K562 (cell line): ENCODE results near the gene CCNY. TPM values are rescaled to one million over a fixed set of nuclear protein-coding genes. Genes with fewer than 3 reads are reported as not detected.
A peak's percentile ranks its signal among the peaks of the same experiment; 100 is the strongest.

ENCODE experiments used
- BCL6 ChIP-seq: fragments of 250-450 bp; sonication (Bioruptor Pico); IDR thresholded peaks from 2 replicates; pipeline ENCODE4 v1.4.0; 2020
- CHD1 ChIP-seq: fragments of 200-600 bp; sonication (generic); IDR thresholded peaks from one replicate; pipeline ENCODE4 v1.6.1; 2012; ENCODE audit warnings: mild to moderate bottlenecking, moderate library complexity, low read length, inconsistent platforms
- KLF6 ChIP-seq: fragments of 250-450 bp; sonication (Bioruptor Pico); IDR thresholded peaks from 2 replicates; pipeline ENCODE4 v1.4.0; 2020; ENCODE audit warnings: mild to moderate bottlenecking, moderate library complexity, borderline replicate concordance
- LEF1 ChIP-seq: fragments of 450-650 bp; IDR thresholded peaks from 2 replicates; pipeline ENCODE4 v1.6.1; 2016; ENCODE audit warnings: mild to moderate bottlenecking
- NFE2 ChIP-seq: IDR thresholded peaks from 2 replicates; pipeline ENCODE4 v1.6.1; 2014; ENCODE audit warnings: antibody characterized with exemption, low read depth
- PHTF2 ChIP-seq: fragments of 250-450 bp; sonication (Bioruptor Pico); IDR thresholded peaks from 2 replicates; pipeline ENCODE4 v1.5.0; 2021; ENCODE audit warnings: mild to moderate bottlenecking
- PYGO2 ChIP-seq: fragments of 450-650 bp; IDR thresholded peaks from 2 replicates; pipeline ENCODE4 v1.6.1; 2016; ENCODE audit warnings: mild to moderate bottlenecking, missing genetic modification characterization, moderate library complexity, missing compliant biosample characterization
- SAP30 ChIP-seq: fragments of 200-600 bp; sonication (generic); IDR thresholded peaks from 2 replicates; pipeline ENCODE4 v1.6.1; 2012; ENCODE audit warnings: borderline replicate concordance, low read depth, mild to moderate bottlenecking, moderate library complexity, low read length, control low read depth, inconsistent platforms; ENCODE audit not compliant: insufficient read depth, poor library complexity, severe bottlenecking
- ZBTB17 ChIP-seq: fragments of 450-650 bp; formaldehyde crosslinking; IDR thresholded peaks from 2 replicates; pipeline ENCODE4 v1.4.0; 2020; ENCODE audit warnings: mild to moderate bottlenecking
- ZKSCAN8 ChIP-seq: fragments of 200-800 bp; sonication (Bioruptor generic); IDR thresholded peaks from 2 replicates; pipeline ENCODE4 v1.6.1; 2016; ENCODE audit warnings: missing genetic modification characterization, missing compliant biosample characterization
- ZNF197 ChIP-seq: fragments of 200-800 bp; sonication (Bioruptor generic); IDR thresholded peaks from 2 replicates; pipeline ENCODE4 v1.6.1; 2016; ENCODE audit warnings: low read depth, missing genetic modification characterization, missing compliant biosample characterization
- ZNF395 ChIP-seq: fragments of 200-800 bp; sonication (Bioruptor generic); IDR thresholded peaks from 2 replicates; pipeline ENCODE4 v1.6.1; 2017; ENCODE audit warnings: missing genetic modification characterization, missing compliant biosample characterization
- ZNF436 ChIP-seq: fragments of 250-450, 450-650 bp; sonication (Bioruptor Pico); formaldehyde crosslinking; IDR thresholded peaks from 2 replicates; pipeline ENCODE4 v1.7.0; 2020; ENCODE audit warnings: mild to moderate bottlenecking
- ZNF639 ChIP-seq, 2 experiments: fragments of 200-800 bp in 1 of 2; sonication (Bioruptor generic) in 1 of 2; sonication (generic) in 1 of 2; formaldehyde crosslinking in 1 of 2; IDR thresholded peaks in 1 of 2; conservative IDR thresholded peaks in 1 of 2; 2 replicates each; pipeline versions ENCODE4 v1.5.0 to v1.6.1; 2016 to 2020; ENCODE audit warnings: missing compliant biosample characterization in 1 of 2, missing genetic modification characterization in 1 of 2, missing genetic modification reagents in 1 of 2
- polyA plus RNA-seq, 8 experiments: library from polyadenylated mRNA; depleted of rRNA in 4 of 8; stranded (reverse) in 5 of 8; unstranded in 3 of 8; fragments of >200 nt; fragmentation: Nextera tagmentation in 2 of 8; fragmentation: Illumina TruSeq in 1 of 8; extraction: Ambion mirVana in 2 of 8; extraction: Trizol in 1 of 8; gene quantifications; 2 replicates each; pipeline versions ENCODE4 v1.2.1 to v1.2.3, GENCODE V29; 2011 to 2014; ENCODE audit warnings: inconsistent platforms in 1 of 8, missing spikeins in 1 of 8
- total RNA-seq, 7 experiments: library from RNA; depleted of rRNA in 6 of 7; stranded (reverse); fragments of >200 nt in 6 of 7; fragmentation: Illumina TruSeq in 2 of 7; extraction: Trizol in 2 of 7; gene quantifications; 2 replicates each; pipeline versions ENCODE4 v1.2.1 to v1.2.3, GENCODE V29; 2011 to 2021; ENCODE audit warnings: low replicate concordance in 1 of 7
- TF ChIP-seq, protein P1 (sequence below): fragments of 450-650 bp; formaldehyde crosslinking; IDR thresholded peaks from 2 replicates; pipeline ENCODE4 v1.4.0; 2022; ENCODE audit warnings: missing genetic modification characterization
- TF ChIP-seq, protein P2 (sequence below): fragments of 250-450 bp; sonication (Bioruptor Pico); IDR thresholded peaks from 2 replicates; pipeline ENCODE4 v1.8.0; 2021; ENCODE audit warnings: moderate library complexity, mild to moderate bottlenecking, inconsistent platforms
- TF ChIP-seq, protein P3 (sequence below): fragments of 450-650 bp; formaldehyde crosslinking; IDR thresholded peaks from 2 replicates; pipeline ENCODE4 v1.4.0; 2020; ENCODE audit warnings: mild to moderate bottlenecking, moderate library complexity
- TF ChIP-seq, protein P4 (sequence below): fragments of 250-450 bp; sonication (Bioruptor Pico); IDR thresholded peaks from 2 replicates; pipeline ENCODE4 v1.4.0; 2020

The CCNY gene
- total and polyA plus RNA-seq, 9 of the 15 experiments (the other 6 are each of a cell fraction or from before 2014, with no cell fraction given) = 8.4 to 109 (median 38.6) TPM

- no peak for TF ChIP-seq ZNF395 (CRISPR knock-in tag)
- TF ChIP-seq CHD1 = no peak
- TF ChIP-seq, protein P1, sequence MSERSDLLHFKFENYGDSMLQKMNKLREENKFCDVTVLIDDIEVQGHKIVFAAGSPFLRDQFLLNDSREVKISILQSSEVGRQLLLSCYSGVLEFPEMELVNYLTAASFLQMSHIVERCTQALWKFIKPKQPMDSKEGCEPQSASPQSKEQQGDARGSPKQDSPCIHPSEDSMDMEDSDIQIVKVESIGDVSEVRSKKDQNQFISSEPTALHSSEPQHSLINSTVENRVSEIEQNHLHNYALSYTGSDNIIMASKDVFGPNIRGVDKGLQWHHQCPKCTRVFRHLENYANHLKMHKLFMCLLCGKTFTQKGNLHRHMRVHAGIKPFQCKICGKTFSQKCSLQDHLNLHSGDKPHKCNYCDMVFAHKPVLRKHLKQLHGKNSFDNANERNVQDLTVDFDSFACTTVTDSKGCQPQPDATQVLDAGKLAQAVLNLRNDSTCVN = no peak
- peak; percentile 66; the same call in 1 of the 2 replicates for TF ChIP-seq BCL6
- TF ChIP-seq ZNF639 (CRISPR knock-in tag; conservative IDR thresholded peaks at IDR 0.05 in 1 of 2, IDR thresholded peaks at IDR 0.05 in 1 of 2) = no peak
- TF ChIP-seq, protein P2, sequence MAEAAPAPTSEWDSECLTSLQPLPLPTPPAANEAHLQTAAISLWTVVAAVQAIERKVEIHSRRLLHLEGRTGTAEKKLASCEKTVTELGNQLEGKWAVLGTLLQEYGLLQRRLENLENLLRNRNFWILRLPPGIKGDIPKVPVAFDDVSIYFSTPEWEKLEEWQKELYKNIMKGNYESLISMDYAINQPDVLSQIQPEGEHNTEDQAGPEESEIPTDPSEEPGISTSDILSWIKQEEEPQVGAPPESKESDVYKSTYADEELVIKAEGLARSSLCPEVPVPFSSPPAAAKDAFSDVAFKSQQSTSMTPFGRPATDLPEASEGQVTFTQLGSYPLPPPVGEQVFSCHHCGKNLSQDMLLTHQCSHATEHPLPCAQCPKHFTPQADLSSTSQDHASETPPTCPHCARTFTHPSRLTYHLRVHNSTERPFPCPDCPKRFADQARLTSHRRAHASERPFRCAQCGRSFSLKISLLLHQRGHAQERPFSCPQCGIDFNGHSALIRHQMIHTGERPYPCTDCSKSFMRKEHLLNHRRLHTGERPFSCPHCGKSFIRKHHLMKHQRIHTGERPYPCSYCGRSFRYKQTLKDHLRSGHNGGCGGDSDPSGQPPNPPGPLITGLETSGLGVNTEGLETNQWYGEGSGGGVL = no peak
- TF ChIP-seq, protein P3, sequence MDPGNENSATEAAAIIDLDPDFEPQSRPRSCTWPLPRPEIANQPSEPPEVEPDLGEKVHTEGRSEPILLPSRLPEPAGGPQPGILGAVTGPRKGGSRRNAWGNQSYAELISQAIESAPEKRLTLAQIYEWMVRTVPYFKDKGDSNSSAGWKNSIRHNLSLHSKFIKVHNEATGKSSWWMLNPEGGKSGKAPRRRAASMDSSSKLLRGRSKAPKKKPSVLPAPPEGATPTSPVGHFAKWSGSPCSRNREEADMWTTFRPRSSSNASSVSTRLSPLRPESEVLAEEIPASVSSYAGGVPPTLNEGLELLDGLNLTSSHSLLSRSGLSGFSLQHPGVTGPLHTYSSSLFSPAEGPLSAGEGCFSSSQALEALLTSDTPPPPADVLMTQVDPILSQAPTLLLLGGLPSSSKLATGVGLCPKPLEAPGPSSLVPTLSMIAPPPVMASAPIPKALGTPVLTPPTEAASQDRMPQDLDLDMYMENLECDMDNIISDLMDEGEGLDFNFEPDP (CRISPR knock-in tag) = no peak
- no peak for TF ChIP-seq SAP30
- TF ChIP-seq ZBTB17 = no peak
- TF ChIP-seq, protein P4, sequence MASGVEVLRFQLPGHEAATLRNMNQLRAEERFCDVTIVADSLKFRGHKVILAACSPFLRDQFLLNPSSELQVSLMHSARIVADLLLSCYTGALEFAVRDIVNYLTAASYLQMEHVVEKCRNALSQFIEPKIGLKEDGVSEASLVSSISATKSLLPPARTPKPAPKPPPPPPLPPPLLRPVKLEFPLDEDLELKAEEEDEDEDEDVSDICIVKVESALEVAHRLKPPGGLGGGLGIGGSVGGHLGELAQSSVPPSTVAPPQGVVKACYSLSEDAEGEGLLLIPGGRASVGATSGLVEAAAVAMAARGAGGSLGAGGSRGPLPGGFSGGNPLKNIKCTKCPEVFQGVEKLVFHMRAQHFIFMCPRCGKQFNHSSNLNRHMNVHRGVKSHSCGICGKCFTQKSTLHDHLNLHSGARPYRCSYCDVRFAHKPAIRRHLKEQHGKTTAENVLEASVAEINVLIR (CRISPR knock-in tag) = no peak
- peak; percentile 83; the same call in 1 of the 2 replicates for TF ChIP-seq LEF1
- TF ChIP-seq PHTF2 (CRISPR knock-in tag) = no peak
- TF ChIP-seq ZNF197 = no peak
- no peak for TF ChIP-seq NFE2
- peak; percentile 58; the same call in 1 of the 2 replicates for TF ChIP-seq KLF6 (CRISPR knock-in tag)
- TF ChIP-seq ZKSCAN8 (CRISPR knock-in tag) = no peak
- TF ChIP-seq ZNF436 (CRISPR knock-in tag) = no peak
- TF ChIP-seq PYGO2 (tag) = peak; percentile 70
Measured at GRCh38 chr10:35399414-35400009, 63.2 kb downstream of the CCNY start (continued).
